ENCODE measurements around the gene SLC38A5. TPM values are rescaled to one million over a fixed set of nuclear protein-coding genes. Genes with fewer than 3 reads are reported as not detected.

The SLC38A5 gene
- total and polyA plus RNA-seq, 2 of the 13 experiments (the other 11 are each of a cell fraction or from before 2014, with no cell fraction given), result 46.1 to 73.4 TPM

GRCh38 chrX:48470110-48470832 lies at the start of gene SLC38A5 (continued):
- TF ChIP-seq PAXIP1 (CRISPR knock-in tag; conservative IDR thresholded peaks at IDR 0.05) (peak; percentile 51; the same call in 1 of the 2 replicates), SIX1 (CRISPR knock-in tag; IDR thresholded peaks at IDR 0.05; ENCODE audit: borderline replicate concordance) (no peak), PRDM15 (CRISPR knock-in tag; IDR thresholded peaks at IDR 0.05) (0 out of 2 replicates have a peak, but pooled peaks have one; percentile 20), ZNF746 (CRISPR knock-in tag; IDR thresholded peaks at IDR 0.05) (no peak), MAZ (IDR thresholded peaks at IDR 0.05; ENCODE audit: borderline replicate concordance, low read depth, low read length) (no peak), MAZ (CRISPR knock-in tag; IDR thresholded peaks at IDR 0.05; ENCODE audit: low read depth) (peak; percentile 32; the same call in 1 of the 2 replicates), TERF1 (CRISPR knock-in tag; IDR thresholded peaks at IDR 0.05) (no peak), ZNF839 (CRISPR knock-in tag; IDR thresholded peaks at IDR 0.05; ENCODE audit: borderline replicate concordance) (no peak), ZNF318 (CRISPR knock-in tag; IDR thresholded peaks at IDR 0.05) (no peak)

Data from HepG2 (cell line).